GM23338 (cell line): ENCODE data around the gene DTNB. TPM values are rescaled to one million over a fixed set of nuclear protein-coding genes. Genes with fewer than 3 reads are reported as not detected.
A peak's percentile ranks its signal among the peaks of the same experiment; 100 is the strongest.

Source experiments
- ATAC-seq: fragments of 200-7000 bp; cut with Tn5 transposase; 3 replicates; pipeline ENCODE4 v1.9.1; 2020
- DNase-seq: peaks from one replicate; pipeline ENCODE4 v3.0.0-alpha.2; 2015; ENCODE audit warnings: low spot score
- H2AFZ ChIP-seq: fragments of 200-600 bp; sonication (generic); 2 replicates; pipeline ENCODE4 v1.8.0; 2016; ENCODE audit warnings: antibody characterized with exemption, mild to moderate bottlenecking, moderate library complexity
- H3F3A ChIP-seq: fragments of 200-600 bp; sonication (generic); replicated peaks from 2 replicates; pipeline ENCODE4 v1.8.0; 2017; ENCODE audit warnings: antibody characterized with exemption, mixed run types, low read depth
- H3K27ac ChIP-seq: fragments of 200-600 bp; sonication (generic); 2 replicates; pipeline ENCODE4 v1.6.1; 2016; ENCODE audit warnings: low read depth
- H3K27me3 ChIP-seq: fragments of 200-600 bp; sonication (generic); 2 replicates; pipeline ENCODE4 v1.8.0; 2016; ENCODE audit warnings: mild to moderate bottlenecking, mixed run types, moderate library complexity; ENCODE audit not compliant: insufficient read depth
- H3K36me3 ChIP-seq: fragments of 200-600 bp; sonication (generic); 2 replicates; pipeline ENCODE4 v1.8.0; 2016; ENCODE audit warnings: mild to moderate bottlenecking; ENCODE audit not compliant: insufficient read depth
- H3K4me1 ChIP-seq: fragments of 200-600 bp; sonication (generic); 2 replicates; pipeline ENCODE4 v1.8.0; 2016; ENCODE audit warnings: mild to moderate bottlenecking, moderate library complexity; ENCODE audit not compliant: insufficient read depth
- H3K4me2 ChIP-seq: fragments of 200-600 bp; sonication (generic); 2 replicates; pipeline ENCODE4 v1.7.1; 2017; ENCODE audit warnings: mixed run types
- H3K4me3 ChIP-seq: fragments of 200-600 bp; sonication (generic); 2 replicates; pipeline ENCODE4 v1.6.1; 2016; ENCODE audit warnings: mixed run types
- H3K79me2 ChIP-seq: fragments of 200-600 bp; sonication (generic); replicated peaks from 2 replicates; pipeline ENCODE4 v1.8.0; 2017; ENCODE audit warnings: mild to moderate bottlenecking; ENCODE audit not compliant: insufficient read depth
- H3K9me2 ChIP-seq: fragments of 200-600 bp; sonication (generic); 2 replicates; pipeline ENCODE4 v1.8.0; 2017; ENCODE audit not compliant: insufficient read depth
- H4K20me1 ChIP-seq: fragments of 200-600 bp; sonication (generic); replicated peaks from 2 replicates; pipeline ENCODE4 v1.8.0; 2017; ENCODE audit warnings: mild to moderate bottlenecking; ENCODE audit not compliant: insufficient read depth
- H3K27ac Mint-ChIP-seq: 2 replicates; pipeline ENCODE4 v1.8.0; 2020; ENCODE audit warnings: inconsistent platforms, mild to moderate bottlenecking, moderate library complexity, mixed read lengths
- H3K27me3 Mint-ChIP-seq: 3 replicates; pipeline ENCODE4 v1.8.0; 2022; ENCODE audit warnings: low read depth, mild to moderate bottlenecking, moderate library complexity, mixed read lengths, inconsistent platforms; ENCODE audit not compliant: insufficient read depth, poor library complexity
- H3K36me3 Mint-ChIP-seq: 3 replicates; pipeline ENCODE4 v1.8.0; 2021; ENCODE audit warnings: low read depth, mild to moderate bottlenecking, inconsistent platforms, moderate library complexity, mixed read lengths
- H3K4me1 Mint-ChIP-seq: 3 replicates; pipeline ENCODE4 v1.8.0; 2020; ENCODE audit warnings: mild to moderate bottlenecking, inconsistent platforms, mixed read lengths
- H3K4me3 Mint-ChIP-seq: 3 replicates; pipeline ENCODE4 v1.8.0; 2021; ENCODE audit warnings: moderate library complexity, mild to moderate bottlenecking, inconsistent platforms, mixed read lengths
- H3K9me3 Mint-ChIP-seq: 3 replicates; pipeline ENCODE4 v1.8.0; 2020; ENCODE audit warnings: moderate library complexity, mild to moderate bottlenecking, inconsistent platforms, mixed read lengths
- CREB1 ChIP-seq: fragments of 250-450 bp; sonication (Bioruptor Pico); IDR thresholded peaks from 2 replicates; pipeline ENCODE4 v1.5.0; 2020; ENCODE audit warnings: low read depth, mild to moderate bottlenecking, moderate library complexity
- ETS1 ChIP-seq: IDR thresholded peaks from 2 replicates; pipeline ENCODE4 v1.6.1; 2016; ENCODE audit warnings: antibody characterized with exemption
- EZH2 ChIP-seq: fragments of 200-600 bp; sonication (generic); IDR thresholded peaks from one replicate; pipeline ENCODE4 v1.8.0; 2017; ENCODE audit warnings: antibody characterized with exemption, mild to moderate bottlenecking, low read depth; ENCODE audit not compliant: unreplicated experiment
- EZH2phosphoT487 ChIP-seq: fragments of 200-600 bp; sonication (generic); IDR thresholded peaks from one replicate; pipeline ENCODE4 v1.8.1; 2018; ENCODE audit warnings: antibody characterized with exemption; ENCODE audit not compliant: unreplicated experiment
- JUNB ChIP-seq: IDR thresholded peaks from one replicate; pipeline ENCODE4 v1.6.1; 2016; ENCODE audit warnings: antibody characterized with exemption; ENCODE audit not compliant: unreplicated experiment
- POLR2AphosphoS5 ChIP-seq: IDR thresholded peaks from 2 replicates; pipeline ENCODE4 v1.6.1; 2016; ENCODE audit warnings: antibody characterized with exemption, low read depth
- STAT1 ChIP-seq: IDR thresholded peaks from one replicate; pipeline ENCODE4 v1.6.1; 2016; ENCODE audit warnings: antibody characterized with exemption; ENCODE audit not compliant: unreplicated experiment
- ZNF114 ChIP-seq: fragments of 250-450 bp; sonication (Bioruptor Pico); IDR thresholded peaks from 2 replicates; pipeline ENCODE4 v1.5.0; 2020; ENCODE audit warnings: mild to moderate bottlenecking, moderate library complexity
- polyA plus RNA-seq: library from polyadenylated mRNA; unstranded; fragments of >200 nt; fragmentation: Nextera tagmentation; extraction: Ambion mirVana; gene quantifications from 2 replicates; pipeline ENCODE4 v1.2.1, GENCODE V29; 2016
- total RNA-seq: library from RNA; depleted of rRNA; stranded (reverse); fragments of >200 nt; shearing (Covaris generic); gene quantifications from 2 replicates; pipeline ENCODE4 v1.2.3, GENCODE V29; 2014
- TF ChIP-seq, protein P1 (sequence below), 2 experiments: fragments of 200-600 bp in 1 of 2; sonication (generic) in 1 of 2; conservative IDR thresholded peaks; 2 replicates each; pipeline versions ENCODE4 v1.5.1 to v1.6.1; 2016 to 2017; ENCODE audit warnings: antibody characterized with exemption in 2 of 2, low read depth in 2 of 2, mild to moderate bottlenecking in 2 of 2, moderate library complexity in 1 of 2
- TF ChIP-seq, protein P2 (sequence below): fragments of 250-450 bp; sonication (Bioruptor Pico); IDR thresholded peaks from 2 replicates; pipeline ENCODE4 v1.5.0; 2020; ENCODE audit warnings: mild to moderate bottlenecking, moderate library complexity

DTNB gene
- total and polyA plus RNA-seq, 2 experiments from 2014 or later: 22.1 to 29.4 TPM

DNA sequence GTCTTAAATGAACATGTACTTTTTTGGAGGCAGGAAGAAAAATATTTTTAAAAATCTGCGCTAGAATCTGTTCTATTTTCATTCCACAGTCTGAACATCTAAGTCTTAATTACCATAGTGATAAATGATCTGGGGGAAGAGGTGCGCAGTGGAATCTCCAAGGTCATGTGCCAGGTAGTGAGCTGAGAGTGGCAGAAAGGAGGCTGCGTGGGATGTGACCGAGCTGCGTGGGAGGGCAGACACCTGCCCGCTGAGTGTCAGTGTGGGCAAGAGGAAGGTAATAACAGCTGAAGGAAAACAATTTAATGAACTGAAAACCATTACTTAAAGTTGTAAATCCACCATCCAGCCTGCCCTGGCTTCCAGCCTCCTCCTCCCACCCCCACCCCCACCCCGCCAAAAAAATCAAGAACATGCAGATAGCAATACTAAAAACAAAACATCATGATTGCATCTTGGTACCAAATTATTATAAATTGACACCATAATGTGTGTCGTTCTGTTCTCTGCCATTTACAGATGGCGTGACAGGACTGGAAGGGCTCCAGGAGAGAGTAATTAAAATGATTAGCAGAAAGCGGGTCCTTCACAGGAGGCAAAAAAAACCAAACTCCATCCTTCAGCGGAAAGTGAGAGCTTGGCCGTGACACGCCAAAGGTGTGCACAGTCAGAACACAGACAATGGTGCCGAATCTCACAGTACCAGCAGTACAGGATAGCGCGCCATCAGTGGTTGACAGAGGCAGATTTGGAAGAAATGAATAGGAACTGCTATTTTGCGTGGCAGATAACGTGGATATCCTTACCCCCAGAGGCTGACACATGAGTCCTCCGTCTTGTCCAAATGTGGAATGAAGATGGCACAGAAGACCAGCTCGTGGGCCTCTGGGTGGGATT is 11.4 kb upstream of the DTNB start:
- Mint-ChIP-seq H3K4me1 (no peaks in the 10 kb centered on the region; the same call in 2 of the 3 replicates), H3K36me3 (no peaks in the 10 kb centered on the region), H3K27ac (no peak overlapping the region), H3K9me3 (no peaks in the 10 kb centered on the region), H3K27me3 (peaks cover 4% of the 10 kb centered on the region), H3K4me3 (no peak overlapping the region)
- Histone ChIP-seq H4K20me1 (no peaks in the 10 kb centered on the region), H3K9me2 (no peaks in the 10 kb centered on the region), H3K4me2 (no peak overlapping the region), H3K36me3 (no peaks in the 10 kb centered on the region), H3K27ac (no peak overlapping the region), H3K4me3 (no peak overlapping the region), H3K4me1 (no peaks in the 10 kb centered on the region), H3F3A (no peaks in the 10 kb centered on the region), H2AFZ (0 out of 2 replicates have a peak overlapping the region, but pooled peaks have one; percentile 38), H3K79me2 (no peaks in the 10 kb centered on the region), H3K27me3 (no peaks in the 10 kb centered on the region)
- ATAC-seq: no peak
- no peak for DNase-seq
- no peak for TF ChIP-seq POLR2AphosphoS5
- TF ChIP-seq EZH2: no peak
- TF ChIP-seq JUNB: no peak

DNA sequence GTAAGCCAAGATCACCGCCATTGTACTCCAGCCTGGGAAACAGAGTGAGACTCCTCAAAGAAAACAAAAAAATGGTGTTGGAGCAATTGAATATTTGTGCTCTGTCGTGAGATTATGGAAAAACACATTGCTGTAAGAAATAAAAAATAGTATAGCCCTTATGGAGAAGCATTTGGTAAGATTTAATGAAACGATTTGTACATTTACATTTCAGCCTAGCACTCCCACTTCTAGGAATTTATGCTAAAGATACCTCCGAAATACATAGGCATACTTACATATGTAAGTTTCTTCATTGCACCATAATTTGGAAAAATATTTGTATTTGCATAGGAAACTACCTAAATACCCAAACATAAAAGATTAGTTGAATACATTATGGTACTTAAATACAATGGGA is 8.7 kb upstream of the DTNB start:
- no peaks in the 10 kb centered on the region for H3K9me2 ChIP-seq
- DNase-seq: no peak
- H3K4me2 ChIP-seq: no peak overlapping the region
- Mint-ChIP-seq H3K36me3 (no peaks in the 10 kb centered on the region), H3K27me3 (peaks cover 4% of the 10 kb centered on the region), H3K27ac (no peak overlapping the region), H3K4me3 (no peak overlapping the region), H3K9me3 (no peaks in the 10 kb centered on the region), H3K4me1 (no peaks in the 10 kb centered on the region; the same call in 2 of the 3 replicates)
- no peak overlapping the region for H2AFZ ChIP-seq
- no peak overlapping the region for H3K4me3 ChIP-seq
- H3K27me3 ChIP-seq: no peaks in the 10 kb centered on the region
- ATAC-seq: no peak
- H3K4me1 ChIP-seq: no peaks in the 10 kb centered on the region
- H3K36me3 ChIP-seq: no peaks in the 10 kb centered on the region
- H3F3A ChIP-seq: no peaks in the 10 kb centered on the region
- H3K27ac ChIP-seq: no peak overlapping the region
- no peaks in the 10 kb centered on the region for H3K79me2 ChIP-seq
- H4K20me1 ChIP-seq: no peaks in the 10 kb centered on the region
- no peak for TF ChIP-seq CREB1 (CRISPR knock-in tag)
- TF ChIP-seq, protein P1, sequence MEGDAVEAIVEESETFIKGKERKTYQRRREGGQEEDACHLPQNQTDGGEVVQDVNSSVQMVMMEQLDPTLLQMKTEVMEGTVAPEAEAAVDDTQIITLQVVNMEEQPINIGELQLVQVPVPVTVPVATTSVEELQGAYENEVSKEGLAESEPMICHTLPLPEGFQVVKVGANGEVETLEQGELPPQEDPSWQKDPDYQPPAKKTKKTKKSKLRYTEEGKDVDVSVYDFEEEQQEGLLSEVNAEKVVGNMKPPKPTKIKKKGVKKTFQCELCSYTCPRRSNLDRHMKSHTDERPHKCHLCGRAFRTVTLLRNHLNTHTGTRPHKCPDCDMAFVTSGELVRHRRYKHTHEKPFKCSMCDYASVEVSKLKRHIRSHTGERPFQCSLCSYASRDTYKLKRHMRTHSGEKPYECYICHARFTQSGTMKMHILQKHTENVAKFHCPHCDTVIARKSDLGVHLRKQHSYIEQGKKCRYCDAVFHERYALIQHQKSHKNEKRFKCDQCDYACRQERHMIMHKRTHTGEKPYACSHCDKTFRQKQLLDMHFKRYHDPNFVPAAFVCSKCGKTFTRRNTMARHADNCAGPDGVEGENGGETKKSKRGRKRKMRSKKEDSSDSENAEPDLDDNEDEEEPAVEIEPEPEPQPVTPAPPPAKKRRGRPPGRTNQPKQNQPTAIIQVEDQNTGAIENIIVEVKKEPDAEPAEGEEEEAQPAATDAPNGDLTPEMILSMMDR (conservative IDR thresholded peaks at IDR 0.05; ENCODE audit: low read depth in 2 of 2): no peak
- no peak for TF ChIP-seq EZH2phosphoT487
- TF ChIP-seq, protein P2, sequence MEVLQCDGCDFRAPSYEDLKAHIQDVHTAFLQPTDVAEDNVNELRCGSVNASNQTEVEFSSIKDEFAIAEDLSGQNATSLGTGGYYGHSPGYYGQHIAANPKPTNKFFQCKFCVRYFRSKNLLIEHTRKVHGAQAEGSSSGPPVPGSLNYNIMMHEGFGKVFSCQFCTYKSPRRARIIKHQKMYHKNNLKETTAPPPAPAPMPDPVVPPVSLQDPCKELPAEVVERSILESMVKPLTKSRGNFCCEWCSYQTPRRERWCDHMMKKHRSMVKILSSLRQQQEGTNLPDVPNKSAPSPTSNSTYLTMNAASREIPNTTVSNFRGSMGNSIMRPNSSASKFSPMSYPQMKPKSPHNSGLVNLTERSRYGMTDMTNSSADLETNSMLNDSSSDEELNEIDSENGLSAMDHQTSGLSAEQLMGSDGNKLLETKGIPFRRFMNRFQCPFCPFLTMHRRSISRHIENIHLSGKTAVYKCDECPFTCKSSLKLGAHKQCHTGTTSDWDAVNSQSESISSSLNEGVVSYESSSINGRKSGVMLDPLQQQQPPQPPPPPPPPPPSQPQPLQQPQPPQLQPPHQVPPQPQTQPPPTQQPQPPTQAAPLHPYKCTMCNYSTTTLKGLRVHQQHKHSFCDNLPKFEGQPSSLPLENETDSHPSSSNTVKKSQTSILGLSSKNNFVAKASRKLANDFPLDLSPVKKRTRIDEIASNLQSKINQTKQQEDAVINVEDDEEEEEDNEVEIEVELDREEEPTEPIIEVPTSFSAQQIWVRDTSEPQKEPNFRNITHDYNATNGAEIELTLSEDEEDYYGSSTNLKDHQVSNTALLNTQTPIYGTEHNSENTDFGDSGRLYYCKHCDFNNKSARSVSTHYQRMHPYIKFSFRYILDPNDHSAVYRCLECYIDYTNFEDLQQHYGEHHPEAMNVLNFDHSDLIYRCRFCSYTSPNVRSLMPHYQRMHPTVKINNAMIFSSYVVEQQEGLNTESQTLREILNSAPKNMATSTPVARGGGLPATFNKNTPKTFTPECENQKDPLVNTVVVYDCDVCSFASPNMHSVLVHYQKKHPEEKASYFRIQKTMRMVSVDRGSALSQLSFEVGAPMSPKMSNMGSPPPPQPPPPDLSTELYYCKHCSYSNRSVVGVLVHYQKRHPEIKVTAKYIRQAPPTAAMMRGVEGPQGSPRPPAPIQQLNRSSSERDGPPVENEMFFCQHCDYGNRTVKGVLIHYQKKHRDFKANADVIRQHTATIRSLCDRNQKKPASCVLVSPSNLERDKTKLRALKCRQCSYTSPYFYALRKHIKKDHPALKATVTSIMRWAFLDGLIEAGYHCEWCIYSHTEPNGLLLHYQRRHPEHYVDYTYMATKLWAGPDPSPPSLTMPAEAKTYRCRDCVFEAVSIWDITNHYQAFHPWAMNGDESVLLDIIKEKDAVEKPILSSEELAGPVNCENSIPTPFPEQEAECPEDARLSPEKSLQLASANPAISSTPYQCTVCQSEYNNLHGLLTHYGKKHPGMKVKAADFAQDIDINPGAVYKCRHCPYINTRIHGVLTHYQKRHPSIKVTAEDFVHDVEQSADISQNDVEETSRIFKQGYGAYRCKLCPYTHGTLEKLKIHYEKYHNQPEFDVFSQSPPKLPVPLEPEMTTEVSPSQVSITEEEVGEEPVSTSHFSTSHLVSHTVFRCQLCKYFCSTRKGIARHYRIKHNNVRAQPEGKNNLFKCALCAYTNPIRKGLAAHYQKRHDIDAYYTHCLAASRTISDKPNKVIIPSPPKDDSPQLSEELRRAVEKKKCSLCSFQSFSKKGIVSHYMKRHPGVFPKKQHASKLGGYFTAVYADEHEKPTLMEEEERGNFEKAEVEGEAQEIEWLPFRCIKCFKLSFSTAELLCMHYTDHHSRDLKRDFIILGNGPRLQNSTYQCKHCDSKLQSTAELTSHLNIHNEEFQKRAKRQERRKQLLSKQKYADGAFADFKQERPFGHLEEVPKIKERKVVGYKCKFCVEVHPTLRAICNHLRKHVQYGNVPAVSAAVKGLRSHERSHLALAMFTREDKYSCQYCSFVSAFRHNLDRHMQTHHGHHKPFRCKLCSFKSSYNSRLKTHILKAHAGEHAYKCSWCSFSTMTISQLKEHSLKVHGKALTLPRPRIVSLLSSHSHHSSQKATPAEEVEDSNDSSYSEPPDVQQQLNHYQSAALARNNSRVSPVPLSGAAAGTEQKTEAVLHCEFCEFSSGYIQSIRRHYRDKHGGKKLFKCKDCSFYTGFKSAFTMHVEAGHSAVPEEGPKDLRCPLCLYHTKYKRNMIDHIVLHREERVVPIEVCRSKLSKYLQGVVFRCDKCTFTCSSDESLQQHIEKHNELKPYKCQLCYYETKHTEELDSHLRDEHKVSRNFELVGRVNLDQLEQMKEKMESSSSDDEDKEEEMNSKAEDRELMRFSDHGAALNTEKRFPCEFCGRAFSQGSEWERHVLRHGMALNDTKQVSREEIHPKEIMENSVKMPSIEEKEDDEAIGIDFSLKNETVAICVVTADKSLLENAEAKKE (CRISPR knock-in tag): no peak
- TF ChIP-seq ZNF114 (CRISPR knock-in tag): no peak
- TF ChIP-seq JUNB: no peak
- TF ChIP-seq EZH2: no peak
- TF ChIP-seq STAT1: no peak
- no peak for TF ChIP-seq POLR2AphosphoS5
- TF ChIP-seq ETS1: no peak
